Measurements from ENCODE around the gene ZNF3.
A peak's percentile ranks its signal among the peaks of the same experiment; 100 is the strongest.

Gene ZNF3

GRCh38 chr7:100081535-100082102, at the start of gene ZNF3 (continued):
- peak; percentile 99 for TF ChIP-seq ZBTB10 (tag by site-specific recombination; IDR thresholded peaks at IDR 0.05)
- TF ChIP-seq ZBTB1 (tag by site-specific recombination; IDR thresholded peaks at IDR 0.05), result no peak
- no peak for TF ChIP-seq ZNF670 (tag by site-specific recombination; IDR thresholded peaks at IDR 0.05; ENCODE audit: low read depth)
- 0 out of 2 replicates have a peak, but pooled peaks have one; percentile 14 for TF ChIP-seq FEZF1 (tag by site-specific recombination; IDR thresholded peaks at IDR 0.05)
- TF ChIP-seq ZNF202 (tag by site-specific recombination; IDR thresholded peaks at IDR 0.05; ENCODE audit: borderline replicate concordance), result no peak
- TF ChIP-seq ZSCAN16 (tag by site-specific recombination; IDR thresholded peaks at IDR 0.05), result no peak
- peak; percentile 100 for TF ChIP-seq HIC1 (tag by site-specific recombination; IDR thresholded peaks at IDR 0.05)
- TF ChIP-seq ZNF133 (tag by site-specific recombination; IDR thresholded peaks at IDR 0.05), result no peak
- no peak for TF ChIP-seq PRDM1 (tag by site-specific recombination; IDR thresholded peaks at IDR 0.05)
- TF ChIP-seq ZNF266 (tag by site-specific recombination; IDR thresholded peaks at IDR 0.05; ENCODE audit: low read depth), result no peak
- no peak for TF ChIP-seq ZNF274 (IDR thresholded peaks at IDR 0.05; ENCODE audit: low read length)
- TF ChIP-seq ZNF274 (tag by site-specific recombination; IDR thresholded peaks at IDR 0.05; ENCODE audit: borderline replicate concordance), result no peak
- TF ChIP-seq TCF7L2 (IDR thresholded peaks at IDR 0.05; ENCODE audit: borderline replicate concordance, low read depth, low read length), result no peak
- TF ChIP-seq ZNF785 (tag by site-specific recombination; IDR thresholded peaks at IDR 0.05), result no peak
- peak; percentile 82 for TF ChIP-seq GLIS2 (tag by site-specific recombination; IDR thresholded peaks at IDR 0.05)
- TF ChIP-seq ZNF302 (tag by site-specific recombination; IDR thresholded peaks at IDR 0.05; ENCODE audit: low read depth), result no peak
- TF ChIP-seq TRIM28 (IDR thresholded peaks at IDR 0.05; ENCODE audit: borderline replicate concordance, low read length), result no peak
- peak; percentile 77 for TF ChIP-seq ZBTB44 (tag by site-specific recombination; IDR thresholded peaks at IDR 0.05)
- TF ChIP-seq ZSCAN4 (tag by site-specific recombination; IDR thresholded peaks at IDR 0.05), result no peak
- TF ChIP-seq HOXD13 (CRISPR knock-in tag; IDR thresholded peaks at IDR 0.05; ENCODE audit: borderline replicate concordance), result no peak
- TF ChIP-seq ZBTB6 (tag by site-specific recombination; IDR thresholded peaks at IDR 0.05), result peak; percentile 84
- TF ChIP-seq ZNF2 (tag by site-specific recombination; IDR thresholded peaks at IDR 0.05), result peak; percentile 98
- TF ChIP-seq INSM2 (tag by site-specific recombination; IDR thresholded peaks at IDR 0.05), result no peak; the same call in 1 of the 2 replicates
- peak; percentile 64 for TF ChIP-seq ZNF654 (tag by site-specific recombination; IDR thresholded peaks at IDR 0.05; ENCODE audit: low read depth)
- TF ChIP-seq ZNF311 (tag by site-specific recombination; IDR thresholded peaks at IDR 0.05; ENCODE audit: borderline replicate concordance), result no peak
- TF ChIP-seq ZNF157 (tag by site-specific recombination; IDR thresholded peaks at IDR 0.05), result no peak
- TF ChIP-seq KLF9 (tag by site-specific recombination; IDR thresholded peaks at IDR 0.05; ENCODE audit: low read depth), result peak; percentile 83
- peak; percentile 36; the same call in 1 of the 2 replicates for TF ChIP-seq ZNF184 (tag by site-specific recombination; IDR thresholded peaks at IDR 0.05)
- TF ChIP-seq ZNF175 (tag by site-specific recombination; IDR thresholded peaks at IDR 0.05), result no peak
- TF ChIP-seq ZNF837 (tag by site-specific recombination; IDR thresholded peaks at IDR 0.05), result no peak
- TF ChIP-seq ZSCAN30 (tag by site-specific recombination; IDR thresholded peaks at IDR 0.05), result peak; percentile 98
- TF ChIP-seq ZNF776 (tag by site-specific recombination; IDR thresholded peaks at IDR 0.05; ENCODE audit: borderline replicate concordance), result no peak

All from HEK293 (cell line).